Neuronal stem cell (in vitro differentiated cells): ENCODE measurements around the gene UBE2E1.
"Not testable (repeated sequence)": the region's sequence is repeated elsewhere in the genome, so short reads cannot be mapped to it uniquely, and the experiment has no call there.

ENCODE experiments used
- DNase-seq: peaks from one replicate; pipeline ENCODE4 v3.0.0-alpha.2; 2013; ENCODE audit warnings: low spot score
- H2AFZ ChIP-seq: one replicate; pipeline ENCODE4 v1.6.1; 2013; ENCODE audit warnings: mild to moderate bottlenecking, low read length, inconsistent platforms
- H2AK5ac ChIP-seq: 2 replicates; pipeline ENCODE4 v1.6.1; 2013; ENCODE audit warnings: low read depth, mild to moderate bottlenecking, inconsistent platforms, low read length, moderate library complexity, mixed read lengths
- H2BK120ac ChIP-seq: 2 replicates; pipeline ENCODE4 v1.6.1; 2013; ENCODE audit warnings: low read depth, mild to moderate bottlenecking, inconsistent platforms, low read length, moderate library complexity, mixed read lengths
- H2BK12ac ChIP-seq: one replicate; pipeline ENCODE4 v1.6.1; 2013; ENCODE audit warnings: low read length, inconsistent platforms
- H2BK15ac ChIP-seq: 2 replicates; pipeline ENCODE4 v1.6.1; 2013; ENCODE audit warnings: mild to moderate bottlenecking, low read length, inconsistent platforms, mixed read lengths
- H2BK5ac ChIP-seq: one replicate; pipeline ENCODE4 v1.6.1; 2013; ENCODE audit warnings: inconsistent platforms, mild to moderate bottlenecking, low read length, moderate library complexity
- H3K14ac ChIP-seq: one replicate; pipeline ENCODE4 v1.6.1; 2013; ENCODE audit warnings: low read length, inconsistent platforms
- H3K18ac ChIP-seq: 2 replicates; pipeline ENCODE4 v1.6.1; 2013; ENCODE audit warnings: low read length, inconsistent platforms
- H3K23ac ChIP-seq: 2 replicates; pipeline ENCODE4 v1.6.1; 2013; ENCODE audit warnings: low read depth, mild to moderate bottlenecking, mixed read lengths, low read length, inconsistent platforms; ENCODE audit not compliant: poor library complexity
- H3K27ac ChIP-seq: replicated peaks from 3 replicates; pipeline ENCODE4 v1.5.1; 2013; ENCODE audit warnings: low read length, inconsistent platforms
- H3K27me3 ChIP-seq, 3 experiments: 2 replicates each; pipeline ENCODE4 v1.6.1; 2013; ENCODE audit warnings: low read length in 3 of 3, mild to moderate bottlenecking in 2 of 3, inconsistent platforms in 1 of 3, low read depth in 1 of 3, mixed read lengths in 1 of 3, moderate library complexity in 1 of 3; ENCODE audit not compliant: control insufficient read depth in 3 of 3, insufficient read depth in 3 of 3
- H3K36me3 ChIP-seq, 2 donors: replicated peaks in 1 of 2; 2 replicates each; pipeline ENCODE4 v1.6.1; 2013; ENCODE audit warnings: low read length in 2 of 2; ENCODE audit not compliant: control insufficient read depth in 2 of 2, insufficient read depth in 2 of 2
- H3K4ac ChIP-seq: 2 replicates; pipeline ENCODE4 v1.6.1; 2013; ENCODE audit warnings: inconsistent platforms, mild to moderate bottlenecking, low read length, moderate library complexity
- H3K4me1 ChIP-seq, 2 donors: 1 replicate in 1 of 2; 2 replicates in 1 of 2; pipeline ENCODE4 v1.6.1; 2013; ENCODE audit warnings: low read length in 2 of 2, low read depth in 1 of 2; ENCODE audit not compliant: control insufficient read depth in 2 of 2, insufficient read depth in 1 of 2
- H3K4me2 ChIP-seq: one replicate; pipeline ENCODE4 v1.6.1; 2013; ENCODE audit warnings: mild to moderate bottlenecking, low read length, inconsistent platforms; ENCODE audit not compliant: insufficient read depth, poor library complexity, severe bottlenecking
- H3K4me3 ChIP-seq, 2 donors: 2 replicates each; pipeline ENCODE4 v1.5.1; 2013; ENCODE audit warnings: low read length in 2 of 2, mild to moderate bottlenecking in 2 of 2, inconsistent platforms in 1 of 2, moderate library complexity in 1 of 2
- H3K79me1 ChIP-seq: one replicate; pipeline ENCODE4 v1.6.1; 2013; ENCODE audit warnings: low read depth, mild to moderate bottlenecking, inconsistent platforms, low read length, moderate library complexity
- H3K9ac ChIP-seq: one replicate; pipeline ENCODE4 v1.6.1; 2013; ENCODE audit warnings: mild to moderate bottlenecking, low read depth, low read length, inconsistent platforms; ENCODE audit not compliant: poor library complexity
- H3K9me3 ChIP-seq, 2 donors: replicated peaks in 1 of 2; 2 replicates each; pipeline versions ENCODE3 to v1.6.1; 2013; ENCODE audit warnings: low read length in 2 of 2, mild to moderate bottlenecking in 2 of 2, inconsistent platforms in 1 of 2, low read depth in 1 of 2, mixed read lengths in 1 of 2, moderate library complexity in 1 of 2; ENCODE audit not compliant: control insufficient read depth in 2 of 2, insufficient read depth in 1 of 2
- H4K8ac ChIP-seq: one replicate; pipeline ENCODE4 v1.6.1; 2013; ENCODE audit warnings: low read depth, mild to moderate bottlenecking, inconsistent platforms, low read length, moderate library complexity
- H4K91ac ChIP-seq: one replicate; pipeline ENCODE4 v1.6.1; 2013; ENCODE audit warnings: low read length, low read depth, mild to moderate bottlenecking, inconsistent platforms; ENCODE audit not compliant: poor library complexity
- WGBS, 2 donors: extraction: QIAGEN DNeasy Blood & Tissue Kit; methylation state at CpG; one replicate each; pipeline ENCODE4 v1.1.7; 2013; ENCODE audit warnings: missing lambda C conversion rate in 2 of 2, mixed read lengths in 1 of 2; ENCODE audit not compliant: insufficient read length in 2 of 2, insufficient replicate concordance in 1 of 2; ENCODE audit errors: extremely low coverage in 2 of 2; 5-methylcytosine and 5-hydroxymethylcytosine counted together

The UBE2E1 gene

GRCh38 chr3:23867400-23867799, 61.6 kb downstream of the UBE2E1 start:
- DNase-seq, result no peak
- Histone ChIP-seq H3K14ac (no peak overlapping the region), H3K18ac (no peak overlapping the region), H4K8ac (no peak overlapping the region), H2BK5ac (no peak overlapping the region), H3K9me3 (peaks cover 0 to 1% of the 10 kb centered on the region in 2 donors), H3K36me3 (no peaks in the 10 kb centered on the region), H3K27ac (no peak overlapping the region), H2BK15ac (no peak overlapping the region), H3K23ac (no peak overlapping the region), H3K4me1 (peaks cover 17 to 37% of the 10 kb centered on the region in 2 donors), H3K27me3 (no peaks in the 10 kb centered on the region), H3K4me3 (no peak overlapping the region), H2AFZ (no peak overlapping the region), H4K91ac (no peak overlapping the region), H2BK120ac (no peak overlapping the region), H2AK5ac (no peak overlapping the region), H3K4me2 (no peak overlapping the region), H2BK12ac (no peak overlapping the region), H3K9ac (no peak overlapping the region), H3K79me1 (peaks cover 2% of the 10 kb centered on the region), H3K4ac (no peak overlapping the region)
- WGBS, 2 donors, result no CpG with 5 or more reads among the region's 1 CpG

- H2BK12ac ChIP-seq, result no peak overlapping the region
- no peak overlapping the region for H3K23ac ChIP-seq
- H4K8ac ChIP-seq, result no peak overlapping the region
- H3K27me3 ChIP-seq, result no peaks in the 10 kb centered on the region
- H2BK120ac ChIP-seq, result no peak overlapping the region
- H3K4me2 ChIP-seq, result no peak overlapping the region
- no CpG with 5 or more reads among the region's 1 CpG for WGBS, 2 donors
- no peak overlapping the region for H3K27ac ChIP-seq
- H3K4me3 ChIP-seq, result no peak overlapping the region
- DNase-seq, result no peak
- peaks cover 2% of the 10 kb centered on the region for H3K79me1 ChIP-seq
- no peak overlapping the region for H3K9ac ChIP-seq
- H3K4ac ChIP-seq, result no peak overlapping the region
- H3K14ac ChIP-seq, result no peak overlapping the region
- no peak overlapping the region for H3K18ac ChIP-seq
- no peak overlapping the region for H2AK5ac ChIP-seq
- no peak overlapping the region for H4K91ac ChIP-seq
- no peak overlapping the region for H2BK15ac ChIP-seq
- H3K4me1 ChIP-seq, result peaks cover 17 to 37% of the 10 kb centered on the region in 2 donors
- H3K36me3 ChIP-seq, result no peaks in the 10 kb centered on the region
- H3K9me3 ChIP-seq, result peaks cover 0 to 1% of the 10 kb centered on the region in 2 donors
- H2BK5ac ChIP-seq, result no peak overlapping the region
- no peak overlapping the region for H2AFZ ChIP-seq
Observed at GRCh38 chr3:23867838-23868237, 62.1 kb downstream of the UBE2E1 start.

- peak overlapping the region; percentile 35 for H3K27ac ChIP-seq
- no peak overlapping the region for H2AFZ ChIP-seq
- no peak overlapping the region for H3K4me3 ChIP-seq
- no peak overlapping the region for H3K4me2 ChIP-seq
- H3K4me1 ChIP-seq, result peaks cover 14 to 22% of the 10 kb centered on the region in 2 donors
- no peak overlapping the region for H4K8ac ChIP-seq
- H3K4ac ChIP-seq, result no peak overlapping the region
- H3K23ac ChIP-seq, result no peak overlapping the region
- no peak overlapping the region for H2AK5ac ChIP-seq
- no peak overlapping the region for H2BK120ac ChIP-seq
- H3K9me3 ChIP-seq, result peaks cover 0 to 1% of the 10 kb centered on the region in 2 donors
- no peak overlapping the region for H3K9ac ChIP-seq
- no peak overlapping the region for H3K18ac ChIP-seq
- no CpG with 5 or more reads among the region's 4 CpGs for WGBS, 2 donors
- H3K27me3 ChIP-seq, result no peaks in the 10 kb centered on the region
- no peak overlapping the region for H2BK5ac ChIP-seq
- no peak overlapping the region for H2BK15ac ChIP-seq
- H2BK12ac ChIP-seq, result no peak overlapping the region
- H3K36me3 ChIP-seq, result no peaks in the 10 kb centered on the region
- H3K79me1 ChIP-seq, result peaks cover 3% of the 10 kb centered on the region
- DNase-seq, result no peak
- no peak overlapping the region for H3K14ac ChIP-seq
- H4K91ac ChIP-seq, result no peak overlapping the region
Observed at GRCh38 chr3:23869977-23870662, 64.4 kb downstream of the UBE2E1 start.

- not testable (repeated sequence) for H2BK120ac ChIP-seq, H3K79me1 ChIP-seq, H3K4me3 ChIP-seq, H3K9ac ChIP-seq, H3K23ac ChIP-seq, H2AFZ ChIP-seq, H2BK15ac ChIP-seq, H3K36me3 ChIP-seq, H2BK5ac ChIP-seq, DNase-seq, H3K4me2 ChIP-seq, H3K9me3 ChIP-seq, H2AK5ac ChIP-seq, H3K27ac ChIP-seq, H3K27me3 ChIP-seq, H2BK12ac ChIP-seq, H4K91ac ChIP-seq, H3K4ac ChIP-seq, H4K8ac ChIP-seq, H3K18ac ChIP-seq, H3K14ac ChIP-seq
- peaks cover 8 to 17% of the 10 kb centered on the region in 2 donors for H3K4me1 ChIP-seq
- WGBS, 2 donors, result no CpG with 5 or more reads among the region's 5 CpGs
Observed at GRCh38 chr3:23870663-23871043, 64.9 kb downstream of the UBE2E1 start.
